Karpas-422 (cell line): ENCODE results near the gene LIN28B. TPM values are rescaled to one million over a fixed set of nuclear protein-coding genes. Genes with fewer than 3 reads are reported as not detected.
"Not testable (repeated sequence)": the region's sequence is repeated elsewhere in the genome, so short reads cannot be mapped to it uniquely, and the experiment has no call there.

Experiments used
- DNase-seq: peaks from one replicate; pipeline ENCODE4 v3.0.0-alpha.2; 2015
- H2AFZ ChIP-seq: fragments of 200-600 bp; sonication (generic); 2 replicates; pipeline ENCODE4 v1.6.1; 2014; ENCODE audit warnings: antibody characterized with exemption, low read length, mixed read lengths
- H3K27ac ChIP-seq: fragments of 200-600 bp; sonication (generic); 2 replicates; pipeline ENCODE4 v1.5.1; 2014; ENCODE audit warnings: mild to moderate bottlenecking, low read length, moderate library complexity
- H3K27me3 ChIP-seq: fragments of 200-600 bp; sonication (generic); 2 replicates; pipeline ENCODE4 v1.6.1; 2014; ENCODE audit warnings: low read length, mixed read lengths
- H3K36me3 ChIP-seq: fragments of 200-600 bp; sonication (generic); 2 replicates; pipeline ENCODE4 v1.6.1; 2014; ENCODE audit warnings: low read length, mixed read lengths; ENCODE audit not compliant: insufficient read depth
- H3K4me1 ChIP-seq: fragments of 200-600 bp; sonication (generic); 2 replicates; pipeline ENCODE4 v1.6.1; 2014; ENCODE audit warnings: mild to moderate bottlenecking, low read length, mixed read lengths
- H3K4me2 ChIP-seq: fragments of 200-600 bp; sonication (generic); 2 replicates; pipeline ENCODE4 v1.6.1; 2014; ENCODE audit warnings: low read length, low read depth, mild to moderate bottlenecking; ENCODE audit not compliant: poor library complexity, severe bottlenecking
- H3K4me3 ChIP-seq: fragments of 200-600 bp; sonication (generic); 2 replicates; pipeline ENCODE4 v1.5.1; 2014; ENCODE audit warnings: mild to moderate bottlenecking, antibody characterized with exemption, low read length, mixed read lengths
- H3K79me2 ChIP-seq: fragments of 200-600 bp; sonication (generic); 2 replicates; pipeline ENCODE4 v1.6.1; 2014; ENCODE audit warnings: mild to moderate bottlenecking, low read length, mixed read lengths
- H3K9ac ChIP-seq: fragments of 200-600 bp; sonication (generic); 2 replicates; pipeline ENCODE4 v1.6.0; 2014; ENCODE audit warnings: low read length
- H3K9me2 ChIP-seq: fragments of 200-600 bp; sonication (generic), shearing (Covaris generic); replicated peaks from 2 replicates; pipeline ENCODE4 v1.6.0; 2014; ENCODE audit warnings: mild to moderate bottlenecking, low read length, moderate library complexity; ENCODE audit not compliant: insufficient read depth
- H3K9me3 ChIP-seq: fragments of 300-700, 200-600 bp; sonication (generic); 2 replicates; pipeline ENCODE4 v1.6.1; 2014; ENCODE audit warnings: low read length, mixed read lengths
- H4K20me1 ChIP-seq: fragments of 200-600 bp; sonication (generic); 2 replicates; pipeline ENCODE4 v1.6.1; 2014; ENCODE audit warnings: mild to moderate bottlenecking, antibody characterized with exemption, low read length, low read depth; ENCODE audit not compliant: insufficient read depth
- total RNA-seq: library from RNA; depleted of rRNA; stranded (reverse); fragments of >200 nt; shearing (Covaris generic); gene quantifications from 2 replicates; pipeline ENCODE4 v1.2.3, GENCODE V29; 2014; ENCODE audit warnings: low replicate concordance

Gene LIN28B
- total RNA-seq, 1 experiment from 2014 or later, result 21.4 TPM

DNA sequence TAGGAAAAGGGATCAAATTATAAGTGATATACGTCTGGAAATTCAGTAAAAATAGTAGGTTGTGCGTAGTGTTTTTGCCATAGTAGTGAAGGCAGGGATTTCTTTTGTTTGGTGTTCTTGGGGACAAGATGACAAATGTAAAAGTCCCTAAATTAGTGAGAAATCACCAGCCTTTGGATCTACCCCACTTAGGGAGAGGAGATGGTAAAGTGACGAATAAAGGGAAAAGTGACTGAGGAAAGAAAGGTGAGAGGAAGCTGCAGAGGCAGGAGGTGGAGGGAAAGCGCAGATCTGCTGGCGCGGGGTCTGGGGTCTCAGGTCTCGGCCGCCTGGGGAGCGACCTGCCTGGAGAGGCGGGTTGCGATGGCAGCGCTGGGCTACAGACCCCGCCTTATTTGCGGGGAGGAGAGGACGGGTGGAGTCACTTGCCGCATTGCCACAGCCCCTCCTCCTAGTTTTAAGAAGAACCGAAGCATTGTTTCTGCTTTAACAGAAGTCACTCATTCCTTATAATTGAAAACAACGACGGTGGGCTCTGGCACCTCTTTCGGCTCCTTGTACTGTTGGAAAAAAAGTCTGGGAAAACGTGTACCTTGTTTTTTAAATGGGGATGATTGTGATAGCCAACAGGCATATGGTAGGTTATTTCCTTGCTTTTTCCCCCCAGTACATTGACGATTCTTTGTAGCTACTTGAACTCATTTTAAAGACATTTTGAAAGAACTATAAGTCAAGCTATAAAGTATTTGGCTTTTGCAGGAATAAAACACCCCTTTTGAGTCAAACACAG lies 3.3 kb upstream of the LIN28B start:
- not testable (repeated sequence) for H3K27me3 ChIP-seq, H3K36me3 ChIP-seq, H3K27ac ChIP-seq

DNA sequence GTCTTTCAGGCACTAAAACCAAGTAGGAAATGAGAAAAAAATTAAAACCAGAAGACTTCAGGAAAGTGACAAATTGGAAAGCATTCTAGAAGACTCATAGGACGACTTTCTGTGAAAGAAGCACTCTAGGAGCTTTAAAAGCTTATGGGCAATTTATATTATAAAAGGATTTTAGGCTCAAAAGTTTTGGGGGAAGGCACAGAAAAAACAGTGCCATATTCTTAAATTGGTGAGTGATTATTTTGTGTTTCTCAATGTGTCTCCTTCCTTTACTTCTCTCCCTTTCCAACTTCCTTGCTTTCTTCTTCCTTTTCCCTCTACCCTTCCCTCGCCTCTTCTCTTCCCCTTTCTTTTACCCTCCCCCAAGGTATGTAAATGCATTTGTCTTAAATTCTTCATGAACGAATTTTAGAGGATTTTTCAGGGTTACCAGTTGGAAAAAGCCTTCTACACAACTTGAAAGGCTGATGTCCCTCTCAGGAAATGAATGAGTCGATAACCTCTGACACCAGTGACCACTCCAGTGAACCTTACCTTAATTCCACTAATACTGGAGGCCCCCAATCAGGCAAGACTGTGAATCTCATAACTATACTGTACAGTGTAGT lies 2.6 kb upstream of the LIN28B start:
- Histone ChIP-seq H3K79me2 (peaks cover 14% of the 10 kb centered on the region), H3K9ac (no peak overlapping the region), H3K9me2 (no peaks in the 10 kb centered on the region), H3K27ac (no peak overlapping the region), H4K20me1 (no peaks in the 10 kb centered on the region), H3K27me3 (no peaks in the 10 kb centered on the region), H2AFZ (no peak overlapping the region), H3K4me2 (no peak overlapping the region), H3K4me3 (no peak overlapping the region), H3K36me3 (no peaks in the 10 kb centered on the region), H3K4me1 (peaks cover 23% of the 10 kb centered on the region), H3K9me3 (no peaks in the 10 kb centered on the region)
- DNase-seq, result no peak

More for the DNA sequence above, 3.3 kb upstream of the LIN28B start:
- H2AFZ ChIP-seq, DNase-seq, H3K4me2 ChIP-seq, H3K9me2 ChIP-seq, H3K79me2 ChIP-seq, H4K20me1 ChIP-seq, H3K9ac ChIP-seq, H3K9me3 ChIP-seq, H3K4me3 ChIP-seq: not testable (repeated sequence)
- peaks cover 23% of the 10 kb centered on the region for H3K4me1 ChIP-seq

DNA sequence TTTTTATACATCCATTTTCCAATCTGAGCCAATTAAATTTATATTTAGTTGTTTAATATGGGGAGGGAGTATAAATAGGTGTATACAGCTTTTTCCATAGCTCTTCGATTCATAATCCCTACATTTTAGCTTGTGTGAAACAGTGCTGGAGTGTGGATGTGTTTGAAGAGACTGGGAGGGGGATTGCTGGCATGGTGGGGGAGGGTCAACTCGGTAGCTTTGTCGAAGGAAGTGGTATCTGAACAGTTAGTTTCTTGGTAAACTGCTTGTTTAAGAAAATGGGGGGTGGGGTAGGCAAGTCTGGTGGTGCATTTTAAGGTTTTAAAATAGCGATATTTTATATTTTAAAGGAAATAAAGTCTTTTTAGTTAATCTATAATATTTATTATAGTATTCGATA lies 1.4 kb upstream of the LIN28B start:
- H2AFZ ChIP-seq, result peak overlapping the region; percentile 46; the same call in 1 of the 2 replicates
- no peak overlapping the region for H3K4me3 ChIP-seq
- H3K9me2 ChIP-seq, result no peaks in the 10 kb centered on the region
- H3K27me3 ChIP-seq, result no peaks in the 10 kb centered on the region
- H3K36me3 ChIP-seq, result no peaks in the 10 kb centered on the region
- H3K9ac ChIP-seq, result no peak overlapping the region
- peaks cover 25% of the 10 kb centered on the region for H3K79me2 ChIP-seq
- H4K20me1 ChIP-seq, result no peaks in the 10 kb centered on the region
- DNase-seq, result no peak
- no peak overlapping the region for H3K27ac ChIP-seq
- H3K4me2 ChIP-seq, result peak overlapping the region; percentile 85
- peaks cover 27% of the 10 kb centered on the region for H3K4me1 ChIP-seq
- no peaks in the 10 kb centered on the region for H3K9me3 ChIP-seq

DNA sequence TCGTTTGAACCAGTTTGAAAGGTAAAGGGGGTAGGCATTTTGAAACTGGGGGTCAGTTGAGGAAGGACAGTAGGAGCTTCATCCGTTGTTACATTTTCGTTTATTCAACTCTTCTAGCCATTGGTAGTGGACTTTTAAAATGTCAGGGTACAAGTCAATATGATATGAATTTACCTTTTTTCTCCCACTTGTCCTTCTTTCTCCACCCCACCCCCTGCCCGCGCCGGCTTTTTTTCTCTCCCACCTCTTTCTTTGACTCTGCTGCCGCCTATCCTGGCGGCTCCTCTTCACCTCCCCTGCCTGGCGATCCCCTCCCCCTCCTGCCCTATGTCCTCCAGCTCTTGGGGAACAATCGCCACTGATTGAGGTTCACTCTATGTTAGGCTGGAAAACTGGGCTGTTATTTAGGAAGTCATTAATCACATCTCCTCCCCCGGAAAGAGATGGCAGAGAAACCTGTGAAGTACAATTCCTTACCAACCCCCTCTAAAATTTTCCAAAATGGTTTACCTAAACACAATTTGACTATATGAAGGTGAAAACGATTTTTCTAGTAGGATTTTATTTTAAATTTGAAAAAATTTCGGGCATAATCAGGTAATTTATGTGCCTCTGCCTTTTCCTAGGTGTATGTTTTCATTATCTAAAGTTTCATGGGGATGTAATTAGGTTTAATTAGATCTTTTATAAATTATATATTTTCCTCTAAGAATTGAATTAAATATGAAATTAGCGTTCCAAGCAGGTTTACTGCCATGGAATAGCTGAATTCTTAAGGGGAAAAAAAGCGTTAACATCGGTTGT lies 778 bp upstream of the LIN28B start:
- Histone ChIP-seq H3K79me2 (peaks cover 29% of the 10 kb centered on the region), H4K20me1 (no peaks in the 10 kb centered on the region), H3K4me1 (peaks cover 31% of the 10 kb centered on the region), H3K4me2 (peak overlapping the region; percentile 85), H3K9me2 (no peaks in the 10 kb centered on the region), H3K36me3 (no peaks in the 10 kb centered on the region), H2AFZ (peak overlapping the region; percentile 37; the same call in 1 of the 2 replicates), H3K9me3 (no peaks in the 10 kb centered on the region), H3K27ac (peak overlapping the region; percentile 90), H3K4me3 (peak overlapping the region; percentile 67), H3K27me3 (no peaks in the 10 kb centered on the region), H3K9ac (peak overlapping the region; percentile 75)
- peak; percentile 62 for DNase-seq

DNA sequence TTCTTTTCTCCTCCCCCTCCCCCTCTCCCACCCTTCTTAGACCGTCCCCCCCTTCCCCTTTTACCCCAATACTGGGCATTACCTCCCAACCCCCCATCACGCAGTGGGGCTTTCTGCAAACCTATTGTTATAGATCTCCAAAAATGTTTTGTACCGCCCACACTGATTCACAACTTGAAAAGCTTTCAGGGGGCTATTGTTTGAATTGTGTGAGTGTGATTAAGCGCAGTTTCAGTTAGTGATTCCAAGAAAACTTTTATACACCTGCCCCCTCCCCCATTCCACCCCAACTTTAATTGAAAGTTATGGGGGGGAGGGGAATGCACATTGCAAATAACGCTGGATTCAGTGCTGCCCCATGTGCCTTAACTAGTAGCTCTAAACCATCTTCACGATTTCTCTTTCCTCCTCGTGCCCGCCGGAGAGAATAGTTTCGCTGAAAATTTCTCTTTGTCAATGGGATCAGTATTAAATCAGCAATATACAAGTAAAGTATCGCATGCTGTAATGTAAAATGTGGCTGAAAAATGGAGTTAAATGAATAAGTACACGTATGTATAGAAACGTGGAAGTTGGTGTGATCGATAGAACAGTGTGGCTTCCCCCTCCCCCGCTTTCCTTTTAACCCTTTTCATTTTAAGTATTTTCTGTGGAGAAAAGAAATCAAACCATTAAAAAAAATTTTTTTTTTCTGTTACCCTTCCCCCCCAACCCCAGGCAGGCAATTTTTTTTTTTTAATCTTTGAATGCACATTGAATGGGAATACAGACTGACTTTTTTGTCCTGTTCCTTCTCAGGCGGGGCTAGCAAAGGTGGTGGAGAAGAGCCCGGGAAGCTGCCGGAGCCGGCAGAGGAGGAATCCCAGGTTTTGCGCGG lies 632 bp downstream of the LIN28B start:
- H3K4me2 ChIP-seq, result peak overlapping the region; percentile 85
- peak overlapping the region; percentile 67 for H3K4me3 ChIP-seq
- H3K27me3 ChIP-seq, result no peaks in the 10 kb centered on the region
- peak; percentile 85 for DNase-seq
- peak overlapping the region; percentile 75 for H3K9ac ChIP-seq
- peak overlapping the region; percentile 90 for H3K27ac ChIP-seq
- 0 out of 2 replicates have a peak, but pooled peaks cover 2% of the 10 kb centered on the region for H3K36me3 ChIP-seq
- H3K9me3 ChIP-seq, result no peaks in the 10 kb centered on the region
- H3K9me2 ChIP-seq, result no peaks in the 10 kb centered on the region
- H4K20me1 ChIP-seq, result no peaks in the 10 kb centered on the region
- peaks cover 43% of the 10 kb centered on the region for H3K79me2 ChIP-seq
- peaks cover 27% of the 10 kb centered on the region for H3K4me1 ChIP-seq
- H2AFZ ChIP-seq, result no peak overlapping the region

DNA sequence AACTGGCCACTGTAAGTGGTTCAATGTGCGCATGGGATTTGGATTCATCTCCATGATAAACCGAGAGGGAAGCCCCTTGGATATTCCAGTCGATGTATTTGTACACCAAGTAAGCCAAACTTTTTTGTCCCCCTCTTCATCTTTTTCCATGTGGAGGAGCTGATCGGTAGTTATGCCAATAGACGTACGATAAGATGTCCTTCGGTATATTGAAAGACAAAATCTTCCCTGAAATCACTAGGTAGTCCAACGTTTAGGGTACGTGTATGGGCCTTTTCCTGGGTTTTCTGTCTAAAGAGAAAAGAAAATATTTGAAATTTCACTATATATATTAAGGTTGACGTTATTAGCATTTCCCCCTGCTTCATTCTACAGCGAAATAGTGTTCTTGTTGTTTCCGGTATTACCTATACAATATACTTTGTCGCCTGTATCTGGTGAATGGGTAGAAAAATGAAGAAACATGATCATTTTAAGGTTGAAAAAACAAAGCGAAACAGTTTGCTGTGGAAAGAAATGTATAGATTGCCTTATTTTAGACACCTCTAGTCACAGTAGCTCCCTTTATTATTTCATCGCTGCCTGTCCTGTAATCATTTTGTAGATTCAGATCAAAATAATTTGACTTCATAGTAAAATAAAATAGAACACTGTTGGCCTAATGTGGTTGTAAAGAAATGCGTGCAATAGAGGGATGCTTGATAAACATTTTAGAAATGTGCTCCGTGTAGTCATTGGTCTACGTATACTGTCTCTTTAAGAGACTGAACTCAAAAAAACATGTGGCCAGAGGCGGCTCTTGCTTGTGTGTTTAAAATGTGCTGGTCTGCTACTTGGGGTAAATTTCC lies 1.5 kb downstream of the LIN28B start:
- Histone ChIP-seq H2AFZ (no peak overlapping the region), H3K4me1 (peaks cover 27% of the 10 kb centered on the region), H3K4me2 (peak overlapping the region; percentile 85), H3K9ac (peak overlapping the region; percentile 75), H3K9me3 (no peaks in the 10 kb centered on the region), H4K20me1 (no peaks in the 10 kb centered on the region), H3K27me3 (no peaks in the 10 kb centered on the region), H3K4me3 (peak overlapping the region; percentile 67), H3K36me3 (0 out of 2 replicates have a peak, but pooled peaks cover 2% of the 10 kb centered on the region), H3K79me2 (peaks cover 49% of the 10 kb centered on the region), H3K9me2 (no peaks in the 10 kb centered on the region), H3K27ac (peak overlapping the region; percentile 90)
- DNase-seq, result peak; percentile 82
